Measurements from ENCODE around the gene SYNDIG1. TPM values are rescaled to one million over a fixed set of nuclear protein-coding genes. Genes with fewer than 3 reads are reported as not detected.

SYNDIG1 gene
- total RNA-seq, 4 donors from 2014 or later: 0.20 to 1.3 (median 0.66) TPM; not detected in 1

- H3K4me1 ChIP-seq: no peaks in the 10 kb centered on the region
- no peaks in the 10 kb centered on the region for H3K27me3 ChIP-seq
- H3K27ac ChIP-seq: no peak overlapping the region
- no peak overlapping the region for H3K4me3 ChIP-seq
- in situ Hi-C loops (cut with MboI; ENCODE audit: low sequenced_read_pairs in 4 of 4): no loop called here
- no peak for DNase-seq
- no peak for ATAC-seq
- TF ChIP-seq CTCF (IDR thresholded peaks at IDR 0.05 in 4 of 5, conservative IDR thresholded peaks at IDR 0.05 in 1 of 5): no peak
- no peak for TF ChIP-seq POLR2A (IDR thresholded peaks at IDR 0.05)
- no peaks in the 10 kb centered on the region for H3K9me3 ChIP-seq
- no peaks in the 10 kb centered on the region for H3K36me3 ChIP-seq
- intact Hi-C loops (cut with DNase I; ENCODE audit: low total_unique reads): no loop called here
Measured at GRCh38 chr20:24638591-24639548, 169.4 kb downstream of the SYNDIG1 start.

- no peak for DNase-seq
- H3K36me3 ChIP-seq: no peaks in the 10 kb centered on the region
- H3K27ac ChIP-seq: no peak overlapping the region
- no peak for ATAC-seq
- H3K27me3 ChIP-seq: no peaks in the 10 kb centered on the region
- TF ChIP-seq POLR2A (IDR thresholded peaks at IDR 0.05) (no peak), CTCF (IDR thresholded peaks at IDR 0.05 in 4 of 5, conservative IDR thresholded peaks at IDR 0.05 in 1 of 5) (no peak)
- intact Hi-C loops (cut with DNase I; ENCODE audit: low total_unique reads): no loop called here
- in situ Hi-C loops (cut with MboI; ENCODE audit: low sequenced_read_pairs in 4 of 4): no loop called here
- H3K4me3 ChIP-seq: no peak overlapping the region
- H3K4me1 ChIP-seq: no peaks in the 10 kb centered on the region
- H3K9me3 ChIP-seq: no peaks in the 10 kb centered on the region
Measured at GRCh38 chr20:24640276-24640675, 170.8 kb downstream of the SYNDIG1 start.

- no peaks in the 10 kb centered on the region for H3K36me3 ChIP-seq
- in situ Hi-C loops (cut with MboI; ENCODE audit: low sequenced_read_pairs in 4 of 4): no loop called here
- ATAC-seq: no peak
Measured at GRCh38 chr20:24640686-24641085, 171.3 kb downstream of the SYNDIG1 start.

GRCh38 chr20:24643731-24644626 is 174.6 kb downstream of the SYNDIG1 start:
- Histone ChIP-seq H3K27me3 (no peaks in the 10 kb centered on the region), H3K27ac (no peak overlapping the region), H3K9me3 (no peaks in the 10 kb centered on the region), H3K4me1 (no peaks in the 10 kb centered on the region), H3K36me3 (no peaks in the 10 kb centered on the region), H3K4me3 (no peak overlapping the region)
- in situ Hi-C loops (cut with MboI; ENCODE audit: low sequenced_read_pairs in 4 of 4) (no loop called here), intact Hi-C loops (cut with DNase I; ENCODE audit: low total_unique reads) (no loop called here)
- DNase-seq (no peak), ATAC-seq (no peak)
- TF ChIP-seq CTCF (IDR thresholded peaks at IDR 0.05 in 4 of 5, conservative IDR thresholded peaks at IDR 0.05 in 1 of 5) (no peak), POLR2A (IDR thresholded peaks at IDR 0.05) (no peak)

More at GRCh38 chr20:24640686-24641085, 171.3 kb downstream of the SYNDIG1 start:
- TF ChIP-seq POLR2A (IDR thresholded peaks at IDR 0.05) (no peak), CTCF (IDR thresholded peaks at IDR 0.05 in 4 of 5, conservative IDR thresholded peaks at IDR 0.05 in 1 of 5) (no peak)
- H3K9me3 ChIP-seq: no peaks in the 10 kb centered on the region
- H3K4me1 ChIP-seq: no peaks in the 10 kb centered on the region
- H3K4me3 ChIP-seq: no peak overlapping the region
- no peak for DNase-seq
- no peak overlapping the region for H3K27ac ChIP-seq
- intact Hi-C loops (cut with DNase I; ENCODE audit: low total_unique reads): no loop called here
- H3K27me3 ChIP-seq: no peaks in the 10 kb centered on the region

Measured in gastrocnemius medialis (tissue), 4 donors.